Natural killer cell (primary cell): ENCODE data around the gene OCEL1. TPM values are rescaled to one million over a fixed set of nuclear protein-coding genes. Genes with fewer than 3 reads are reported as not detected.

Experiments used
- ATAC-seq, 3 donors: fragments of 150-1000 bp in 2 of 3; fragments of 200-7000 bp in 1 of 3; cut with Tn5 transposase; 1 replicate in 1 of 3; 2 replicates in 2 of 3; pipeline ENCODE4 v1.10.0; 2021; ENCODE audit warnings: mild to moderate bottlenecking in 2 of 3, moderate library complexity in 2 of 3
- DNase-seq, 2 donors: peaks; one replicate each; pipeline versions ENCODE4 v3.0.0 to v3.0.0-alpha.2; 2013 to 2021; ENCODE audit warnings: mixed read lengths in 1 of 2
- H3K27ac ChIP-seq: one replicate; pipeline ENCODE4 v1.5.1; 2013; ENCODE audit warnings: mild to moderate bottlenecking, low read length
- H3K27me3 ChIP-seq: one replicate; pipeline ENCODE4 v1.6.1; 2013; ENCODE audit warnings: low read length; ENCODE audit not compliant: control insufficient read depth, insufficient read depth
- H3K36me3 ChIP-seq: one replicate; pipeline ENCODE4 v1.6.1; 2013; ENCODE audit warnings: low read length; ENCODE audit not compliant: control insufficient read depth, insufficient read depth
- H3K4me1 ChIP-seq: one replicate; pipeline ENCODE4 v1.6.1; 2013; ENCODE audit warnings: low read length; ENCODE audit not compliant: control insufficient read depth, insufficient read depth
- H3K4me3 ChIP-seq: one replicate; pipeline ENCODE4 v1.5.1; 2013; ENCODE audit warnings: low read length
- H3K9me3 ChIP-seq: one replicate; pipeline ENCODE4 v1.6.1; 2013; ENCODE audit warnings: low read length; ENCODE audit not compliant: control insufficient read depth, insufficient read depth
- H3K27ac Mint-ChIP-seq, 2 donors: one replicate each; pipeline ENCODE4 v1.8.0; 2022; ENCODE audit warnings: mild to moderate bottlenecking in 2 of 2, mixed read lengths in 2 of 2, moderate library complexity in 1 of 2
- H3K27me3 Mint-ChIP-seq, 2 donors: one replicate each; pipeline ENCODE4 v1.8.0; 2022; ENCODE audit warnings: low read depth in 2 of 2, mixed read lengths in 2 of 2
- H3K36me3 Mint-ChIP-seq: one replicate; pipeline ENCODE4 v1.8.0; 2022; ENCODE audit warnings: mixed read lengths
- H3K4me1 Mint-ChIP-seq, 2 donors: one replicate each; pipeline ENCODE4 v1.8.0; 2022; ENCODE audit warnings: mixed read lengths in 2 of 2
- H3K4me3 Mint-ChIP-seq: one replicate; pipeline ENCODE4 v1.8.0; 2022; ENCODE audit warnings: mild to moderate bottlenecking, moderate library complexity, mixed read lengths
- H3K9me3 Mint-ChIP-seq, 2 donors: one replicate each; pipeline ENCODE4 v1.8.0; 2022; ENCODE audit warnings: mixed read lengths in 2 of 2
- CTCF ChIP-seq: fragments of 200-600 bp; IDR thresholded peaks from one replicate; pipeline ENCODE4 v1.8.0; 2022; ENCODE audit warnings: antibody characterized with exemption
- WGBS: methylation state at CpG from one replicate; pipeline ENCODE4 v1.1.7; 2013; ENCODE audit warnings: missing lambda C conversion rate; ENCODE audit not compliant: insufficient coverage; 5-methylcytosine and 5-hydroxymethylcytosine counted together
- intact Hi-C: fragments of 100-400 bp; cut with micrococcal nuclease; formaldehyde crosslinking; loops from one replicate; pipeline ENCODE4 v1.14.2; 2022
- total RNA-seq, 4 donors: library from RNA; stranded (reverse); fragments of 120-200 nt in 1 of 4; gene quantifications; one replicate each; pipeline versions ENCODE4 v1.2.3 to v1.2.4, GENCODE V29; 2013 to 2022

OCEL1 gene
- total RNA-seq, 3 donors from 2014 or later (not counting 1 experiment from before 2014, with no cell fraction given): 28.1 to 39.1 (median 37.0) TPM

GRCh38 chr19:17195106-17195505 lies 30.9 kb upstream of the OCEL1 start:
- Mint-ChIP-seq H3K9me3 (no peaks in the 10 kb centered on the region), H3K27me3 (no peaks in the 10 kb centered on the region), H3K4me1 (peaks cover 0 to 11% of the 10 kb centered on the region in 2 donors), H3K4me3 (no peak overlapping the region), H3K27ac (no peak overlapping the region), H3K36me3 (no peaks in the 10 kb centered on the region)
- Histone ChIP-seq H3K36me3 (peaks cover 78% of the 10 kb centered on the region), H3K27ac (no peak overlapping the region), H3K4me1 (no peaks in the 10 kb centered on the region), H3K4me3 (no peak overlapping the region), H3K9me3 (no peaks in the 10 kb centered on the region), H3K27me3 (no peaks in the 10 kb centered on the region)
- ATAC-seq: no peak
- intact Hi-C loops: no loop called here
- no peak for TF ChIP-seq CTCF
- WGBS: 97% methylated on average over 23 of the region's 23 CpGs
- no peak for DNase-seq

- intact Hi-C loops: no loop called here
- no peaks in the 10 kb centered on the region for H3K36me3 Mint-ChIP-seq
- Histone ChIP-seq H3K36me3 (peaks cover 79% of the 10 kb centered on the region), H3K4me1 (no peaks in the 10 kb centered on the region), H3K27ac (no peak overlapping the region), H3K27me3 (no peaks in the 10 kb centered on the region), H3K9me3 (no peaks in the 10 kb centered on the region), H3K4me3 (no peak overlapping the region)
- no peak for TF ChIP-seq CTCF
- ATAC-seq (no peak), DNase-seq (no peak)
- H3K4me3 Mint-ChIP-seq: no peak overlapping the region
- peak overlapping the region in 1 of 2 donors; percentile 6 for H3K27ac Mint-ChIP-seq
- over 99% methylated on average over 7 of the region's 7 CpGs for WGBS
- H3K27me3 Mint-ChIP-seq: no peaks in the 10 kb centered on the region
- H3K9me3 Mint-ChIP-seq: no peaks in the 10 kb centered on the region
- peaks cover 0 to 11% of the 10 kb centered on the region in 2 donors for H3K4me1 Mint-ChIP-seq
These were observed 29.4 kb upstream of the OCEL1 start for GRCh38 chr19:17196610-17197009.

GRCh38 chr19:17197666-17198065 lies 28.4 kb upstream of the OCEL1 start:
- Mint-ChIP-seq H3K9me3 (no peaks in the 10 kb centered on the region), H3K27me3 (no peaks in the 10 kb centered on the region), H3K4me1 (peaks cover 0 to 11% of the 10 kb centered on the region in 2 donors), H3K4me3 (no peak overlapping the region), H3K36me3 (no peaks in the 10 kb centered on the region), H3K27ac (peak overlapping the region in 1 of 2 donors; percentile 6)
- DNase-seq (no peak), ATAC-seq (no peak)
- no peak overlapping the region for H3K4me3 ChIP-seq
- no peaks in the 10 kb centered on the region for H3K4me1 ChIP-seq
- no peak overlapping the region for H3K27ac ChIP-seq
- no peaks in the 10 kb centered on the region for H3K9me3 ChIP-seq
- WGBS: 93% methylated on average over 16 of the region's 16 CpGs
- intact Hi-C loops: no loop called here
- TF ChIP-seq CTCF: no peak
- H3K27me3 ChIP-seq: no peaks in the 10 kb centered on the region
- H3K36me3 ChIP-seq: peaks cover 82% of the 10 kb centered on the region

- Mint-ChIP-seq H3K4me1 (peaks cover 0 to 11% of the 10 kb centered on the region in 2 donors), H3K27me3 (no peaks in the 10 kb centered on the region), H3K9me3 (no peaks in the 10 kb centered on the region), H3K27ac (no peak overlapping the region), H3K36me3 (no peaks in the 10 kb centered on the region), H3K4me3 (no peak overlapping the region)
- DNase-seq (no peak), ATAC-seq (no peak)
- no peaks in the 10 kb centered on the region for H3K9me3 ChIP-seq
- no peak overlapping the region for H3K4me3 ChIP-seq
- H3K36me3 ChIP-seq: peaks cover 73% of the 10 kb centered on the region
- intact Hi-C loops: no loop called here
- no peaks in the 10 kb centered on the region for H3K27me3 ChIP-seq
- TF ChIP-seq CTCF: no peak
- WGBS: 90% methylated on average over 16 of the region's 16 CpGs
- no peaks in the 10 kb centered on the region for H3K4me1 ChIP-seq
- H3K27ac ChIP-seq: no peak overlapping the region
These were observed 25.5 kb upstream of the OCEL1 start for GRCh38 chr19:17200408-17201079.
